Spleen (tissue), 7 donors: ENCODE results near the gene TRIO.

Source experiments
- POLR2A ChIP-seq, 3 donors: fragments of 450-650 bp; IDR thresholded peaks; one replicate each; pipeline ENCODE4 v1.5.1; 2017; ENCODE audit warnings: antibody characterized with exemption in 3 of 3, mild to moderate bottlenecking in 1 of 3
- POLR2AphosphoS5 ChIP-seq, 3 donors: sonication (generic); formaldehyde crosslinking; IDR thresholded peaks; one replicate each; pipeline ENCODE4 v1.5.1; 2017; ENCODE audit warnings: antibody characterized with exemption in 3 of 3
- TF ChIP-seq, protein P1 (sequence below), 11 experiments: fragments of 200-600 bp in 7 of 11; fragments of 450-650 bp in 4 of 11; sonication (generic) in 4 of 11; IDR thresholded peaks in 8 of 11; conservative IDR thresholded peaks in 3 of 11; 1 replicate in 7 of 11; 2 replicates in 4 of 11; pipeline versions ENCODE4 v1.4.0 to v1.8.0; 2016 to 2021; ENCODE audit warnings: antibody characterized with exemption in 11 of 11, inconsistent platforms in 4 of 11, mild to moderate bottlenecking in 1 of 11
- donor health status: DM: no; HTN: no; CAD: no; lungs with moderate emphysema.
- donor health status: DM: no; HTN: no; CAD: no.
- donor health status: DM: no; HTN: no; CAD: no.

DNA sequence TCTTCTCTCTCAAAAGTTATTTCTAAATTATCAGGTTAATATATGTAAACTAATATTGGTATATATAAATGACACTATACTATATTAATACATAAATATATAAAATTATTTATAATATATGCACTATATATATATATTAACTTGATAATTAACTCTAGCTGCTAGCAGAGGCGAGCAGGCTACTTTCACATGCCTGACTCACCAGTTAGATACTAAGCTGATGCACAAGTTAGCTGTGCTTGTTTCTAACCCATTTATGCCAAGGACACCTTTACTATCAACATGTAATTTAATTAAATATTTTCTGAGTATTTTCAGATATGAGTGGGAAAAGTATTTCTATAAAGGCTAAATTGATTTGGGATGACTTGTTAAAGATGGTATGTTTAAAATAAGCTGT, 70.1 kb downstream of the TRIO start:
- TF ChIP-seq POLR2A (IDR thresholded peaks at IDR 0.05) (no peak), POLR2AphosphoS5 (IDR thresholded peaks at IDR 0.05) (no peak)
- TF ChIP-seq, protein P1, sequence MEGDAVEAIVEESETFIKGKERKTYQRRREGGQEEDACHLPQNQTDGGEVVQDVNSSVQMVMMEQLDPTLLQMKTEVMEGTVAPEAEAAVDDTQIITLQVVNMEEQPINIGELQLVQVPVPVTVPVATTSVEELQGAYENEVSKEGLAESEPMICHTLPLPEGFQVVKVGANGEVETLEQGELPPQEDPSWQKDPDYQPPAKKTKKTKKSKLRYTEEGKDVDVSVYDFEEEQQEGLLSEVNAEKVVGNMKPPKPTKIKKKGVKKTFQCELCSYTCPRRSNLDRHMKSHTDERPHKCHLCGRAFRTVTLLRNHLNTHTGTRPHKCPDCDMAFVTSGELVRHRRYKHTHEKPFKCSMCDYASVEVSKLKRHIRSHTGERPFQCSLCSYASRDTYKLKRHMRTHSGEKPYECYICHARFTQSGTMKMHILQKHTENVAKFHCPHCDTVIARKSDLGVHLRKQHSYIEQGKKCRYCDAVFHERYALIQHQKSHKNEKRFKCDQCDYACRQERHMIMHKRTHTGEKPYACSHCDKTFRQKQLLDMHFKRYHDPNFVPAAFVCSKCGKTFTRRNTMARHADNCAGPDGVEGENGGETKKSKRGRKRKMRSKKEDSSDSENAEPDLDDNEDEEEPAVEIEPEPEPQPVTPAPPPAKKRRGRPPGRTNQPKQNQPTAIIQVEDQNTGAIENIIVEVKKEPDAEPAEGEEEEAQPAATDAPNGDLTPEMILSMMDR (IDR thresholded peaks at IDR 0.05 in 8 of 11, conservative IDR thresholded peaks at IDR 0.05 in 3 of 11), result no peak
